ENCODE data around the gene CDH13.

CDH13 gene

GRCh38 chr16:83113811-83114210, 487.0 kb downstream of the CDH13 start:
- H3K4me3 ChIP-seq (ENCODE audit: low read depth, low read length), result no peak overlapping the region
- TF ChIP-seq CTCF (IDR thresholded peaks at IDR 0.05; ENCODE audit: low read depth, low read length, missing control alignments), result no peak
- in situ Hi-C loops (cut with HindIII; ENCODE audit: low sequenced_read_pairs), result no loop called here
- no peak for DNase-seq (ENCODE audit: low read depth)

- no peak overlapping the region for H3K4me3 ChIP-seq (ENCODE audit: low read depth, low read length)
- no peak for DNase-seq (ENCODE audit: low read depth)
- TF ChIP-seq CTCF (IDR thresholded peaks at IDR 0.05; ENCODE audit: low read depth, low read length, missing control alignments), result no peak
- in situ Hi-C loops (cut with HindIII; ENCODE audit: low sequenced_read_pairs), result no loop called here
These were observed 488.9 kb downstream of the CDH13 start for GRCh38 chr16:83115491-83116232.

GRCh38 chr16:83116274-83116892, 489.6 kb downstream of the CDH13 start:
- no peak for TF ChIP-seq CTCF (IDR thresholded peaks at IDR 0.05; ENCODE audit: low read depth, low read length, missing control alignments)
- in situ Hi-C loops (cut with HindIII; ENCODE audit: low sequenced_read_pairs), result no loop called here
- H3K4me3 ChIP-seq (ENCODE audit: low read depth, low read length), result no peak overlapping the region
- no peak for DNase-seq (ENCODE audit: low read depth)

GRCh38 chr16:83117810-83118209, 491.0 kb downstream of the CDH13 start:
- in situ Hi-C loops (cut with HindIII; ENCODE audit: low sequenced_read_pairs), result no loop called here
- no peak for DNase-seq (ENCODE audit: low read depth)
- no peak for TF ChIP-seq CTCF (IDR thresholded peaks at IDR 0.05; ENCODE audit: low read depth, low read length, missing control alignments)

GRCh38 chr16:83118365-83118764, 491.6 kb downstream of the CDH13 start:
- no peak for TF ChIP-seq CTCF (IDR thresholded peaks at IDR 0.05; ENCODE audit: low read depth, low read length, missing control alignments)
- in situ Hi-C loops (cut with HindIII; ENCODE audit: low sequenced_read_pairs), result no loop called here
- DNase-seq (ENCODE audit: low read depth), result no peak
- H3K4me3 ChIP-seq (ENCODE audit: low read depth, low read length), result no peak overlapping the region

More at GRCh38 chr16:83117810-83118209, 491.0 kb downstream of the CDH13 start:
- H3K4me3 ChIP-seq (ENCODE audit: low read depth, low read length), result no peak overlapping the region

GRCh38 chr16:83125999-83126568, 499.3 kb downstream of the CDH13 start:
- TF ChIP-seq CTCF (IDR thresholded peaks at IDR 0.05; ENCODE audit: low read depth, low read length, missing control alignments), result no peak
- DNase-seq (ENCODE audit: low read depth), result no peak
- H3K4me3 ChIP-seq (ENCODE audit: low read depth, low read length), result no peak overlapping the region
- in situ Hi-C loops (cut with HindIII; ENCODE audit: low sequenced_read_pairs), result no loop called here
